Measurements from ENCODE around the gene CLPSL2.
"Not testable (repeated sequence)": the region's sequence is repeated elsewhere in the genome, so short reads cannot be mapped to it uniquely, and the experiment has no call there.

Gene CLPSL2

DNA sequence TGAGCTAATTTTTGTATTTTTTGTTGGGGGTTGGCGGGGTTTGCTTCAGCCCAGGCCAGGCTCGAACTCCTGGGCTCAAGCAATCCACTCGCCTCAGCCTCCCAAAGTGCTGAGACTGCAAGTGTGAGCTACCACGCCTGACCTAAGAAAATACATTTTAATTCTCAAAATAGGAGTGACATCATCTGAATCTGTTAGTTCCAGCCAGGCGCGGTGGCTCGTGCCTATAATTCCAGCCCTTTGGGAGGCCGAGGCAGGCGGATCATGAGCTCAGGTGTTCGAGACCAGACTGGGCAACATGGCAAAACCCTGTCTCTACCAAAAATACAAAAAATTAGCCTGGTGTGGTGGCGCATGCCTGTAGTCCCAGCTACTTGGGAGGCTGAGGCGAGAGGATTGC is 42.1 kb upstream of the CLPSL2 start:
- not testable (repeated sequence) for H3K27ac ChIP-seq (ENCODE audit: low read depth, low read length); H3K9ac ChIP-seq (ENCODE audit: low read length); H3K27me3 ChIP-seq (ENCODE audit: control insufficient read depth in 1 of 2, insufficient read depth in 2 of 2, low read length in 2 of 2); H3K9me3 ChIP-seq (ENCODE audit: low read length); H3K4me3 ChIP-seq (ENCODE audit: low read depth in 1 of 2, low read length in 2 of 2); H3K36me3 ChIP-seq (ENCODE audit: insufficient read depth, low read length)
- peaks cover 48% of the 10 kb centered on the region for H3K4me1 ChIP-seq (ENCODE audit: insufficient read depth, low read length)

- no peaks in the 10 kb centered on the region for H3K9me3 ChIP-seq (ENCODE audit: low read length)
- H3K4me3 ChIP-seq (ENCODE audit: low read depth in 1 of 2, low read length in 2 of 2) = no peak overlapping the region
- H3K27ac ChIP-seq (ENCODE audit: low read depth, low read length) = no peak overlapping the region
- H3K36me3 ChIP-seq (ENCODE audit: insufficient read depth, low read length) = no peaks in the 10 kb centered on the region
- H3K4me1 ChIP-seq (ENCODE audit: insufficient read depth, low read length) = peaks cover 37% of the 10 kb centered on the region
- no peak overlapping the region for H3K9ac ChIP-seq (ENCODE audit: low read length)
- no peaks in the 10 kb centered on the region for H3K27me3 ChIP-seq (ENCODE audit: control insufficient read depth in 1 of 2, insufficient read depth in 2 of 2, low read length in 2 of 2)
These were observed 40.9 kb upstream of the CLPSL2 start for GRCh38 chr6:35735452-35735851.

DNA sequence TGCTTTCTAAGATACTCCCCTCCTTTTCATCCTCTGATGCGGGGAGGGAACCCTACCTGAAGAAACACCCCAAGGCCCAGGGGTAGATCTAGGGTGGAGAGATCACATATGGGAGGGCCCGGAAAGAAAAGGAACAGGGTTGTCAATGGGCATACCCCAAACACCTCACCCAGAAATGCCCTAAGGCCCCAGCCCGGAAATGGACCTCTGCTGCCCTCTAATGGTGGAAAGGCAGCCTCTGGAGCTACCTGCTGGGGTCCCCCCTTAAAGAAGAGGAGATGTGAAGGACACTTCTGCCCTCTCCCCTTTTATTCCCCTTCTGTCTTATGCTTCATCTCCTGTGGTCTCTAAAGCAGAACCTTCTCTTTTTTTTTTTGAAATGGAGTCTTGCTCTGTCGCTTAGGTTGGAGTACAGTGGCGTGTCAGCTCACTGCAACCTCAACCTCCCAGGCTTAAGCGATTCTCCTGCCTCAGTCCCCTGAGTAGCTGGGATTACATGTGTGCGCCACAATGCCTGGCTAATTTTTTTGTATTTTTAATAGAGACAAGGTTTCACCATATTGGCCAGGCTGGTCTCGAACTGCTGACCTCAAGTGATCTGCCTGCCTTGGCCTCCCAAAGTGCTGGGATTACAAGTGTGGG is 40.0 kb upstream of the CLPSL2 start:
- no peaks in the 10 kb centered on the region for H3K36me3 ChIP-seq (ENCODE audit: insufficient read depth, low read length)
- H3K9ac ChIP-seq (ENCODE audit: low read length) = no peak overlapping the region
- no peak overlapping the region for H3K27ac ChIP-seq (ENCODE audit: low read depth, low read length)
- H3K4me1 ChIP-seq (ENCODE audit: insufficient read depth, low read length) = peaks cover 30% of the 10 kb centered on the region
- no peaks in the 10 kb centered on the region for H3K9me3 ChIP-seq (ENCODE audit: low read length)
- H3K27me3 ChIP-seq (ENCODE audit: control insufficient read depth in 1 of 2, insufficient read depth in 2 of 2, low read length in 2 of 2) = no peaks in the 10 kb centered on the region
- H3K4me3 ChIP-seq (ENCODE audit: low read depth in 1 of 2, low read length in 2 of 2) = no peak overlapping the region

DNA sequence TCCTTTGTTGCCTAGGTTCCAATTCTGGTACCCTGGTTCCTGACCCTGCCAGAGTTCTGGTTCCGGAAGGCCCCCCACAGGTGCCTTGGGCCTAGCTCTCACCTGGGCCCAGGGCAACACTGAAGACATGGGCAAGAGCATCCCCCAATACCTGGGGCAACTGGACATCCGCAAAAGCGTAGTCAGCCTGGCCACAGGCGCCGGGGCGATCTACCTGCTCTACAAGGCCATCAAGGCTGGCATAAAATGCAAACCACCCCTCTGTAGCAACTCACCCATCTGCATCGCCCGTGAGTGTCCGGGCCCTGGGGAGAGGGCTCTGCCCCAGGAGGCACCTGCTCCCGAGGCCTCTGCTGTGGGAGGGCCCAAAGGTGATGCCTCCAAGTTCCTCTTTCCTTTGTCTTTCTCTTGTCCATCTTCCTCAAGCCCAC is 39.4 kb upstream of the CLPSL2 start, which contains the start of gene ARMC12:
Gene ARMC12, plus strand, starts transcription at position 51 of the 431 bp plus-strand sequence. Its CDS starts 77 bp downstream, at position 128.
- Histone ChIP-seq H3K4me1 (ENCODE audit: insufficient read depth, low read length) (peaks cover 30% of the 10 kb centered on the region), H3K27ac (ENCODE audit: low read depth, low read length) (no peak within 1 kb of the TSS)

DNA sequence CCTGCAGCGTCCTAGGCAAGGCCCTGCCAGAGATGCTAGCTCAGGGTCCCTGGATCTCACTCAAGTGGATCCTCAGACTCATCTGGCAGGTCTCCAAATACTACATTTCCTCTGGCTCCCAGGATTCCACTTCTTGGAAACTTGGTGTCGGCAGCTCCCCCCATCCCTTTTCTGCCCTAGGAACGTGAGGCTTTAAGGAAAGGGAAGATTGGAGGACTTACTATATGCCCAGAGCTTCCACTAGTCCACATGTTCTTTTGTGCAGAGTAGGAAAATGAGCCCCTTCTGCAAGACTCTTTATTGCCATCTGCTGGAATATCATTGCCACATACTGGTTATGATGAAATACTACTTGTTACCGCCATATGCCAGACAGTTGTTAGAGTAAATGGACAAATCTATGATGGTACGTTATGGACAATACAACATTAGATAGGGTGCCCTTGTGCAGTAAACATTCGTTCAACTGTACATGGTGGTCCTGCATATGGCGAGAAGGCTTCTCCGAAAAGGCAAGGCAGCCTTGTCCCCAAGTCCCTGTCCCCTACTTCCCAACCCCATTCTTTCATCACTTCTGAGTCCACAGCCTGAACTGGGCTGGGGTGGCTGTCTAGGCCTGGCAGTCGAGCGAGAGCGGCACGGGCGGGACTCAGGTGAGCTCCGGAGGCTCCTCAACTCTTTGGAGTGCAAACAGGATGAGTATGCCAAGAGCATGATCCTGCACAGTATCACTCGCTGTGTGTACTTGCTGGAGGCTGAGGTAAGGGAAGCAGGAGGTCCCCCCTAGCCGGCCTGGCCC is 38.8 kb upstream of the CLPSL2 start:
- Histone ChIP-seq H3K4me1 (ENCODE audit: insufficient read depth, low read length) (peaks cover 24% of the 10 kb centered on the region), H3K4me3 (ENCODE audit: low read depth in 1 of 2, low read length in 2 of 2) (no peak overlapping the region), H3K9me3 (ENCODE audit: low read length) (no peaks in the 10 kb centered on the region), H3K27me3 (ENCODE audit: control insufficient read depth in 1 of 2, insufficient read depth in 2 of 2, low read length in 2 of 2) (no peaks in the 10 kb centered on the region), H3K9ac (ENCODE audit: low read length) (no peak overlapping the region), H3K27ac (ENCODE audit: low read depth, low read length) (no peak overlapping the region), H3K36me3 (ENCODE audit: insufficient read depth, low read length) (no peaks in the 10 kb centered on the region)

More for the DNA sequence above, 39.4 kb upstream of the CLPSL2 start, which contains the start of gene ARMC12:
- Histone ChIP-seq H3K9ac (ENCODE audit: low read length) (no peak within 1 kb of the TSS), H3K36me3 (ENCODE audit: insufficient read depth, low read length) (no peaks in the 10 kb centered on the region), H3K9me3 (ENCODE audit: low read length) (no peaks in the 10 kb centered on the region), H3K4me3 (ENCODE audit: low read depth in 1 of 2, low read length in 2 of 2) (no peak within 1 kb of the TSS), H3K27me3 (ENCODE audit: control insufficient read depth in 1 of 2, insufficient read depth in 2 of 2, low read length in 2 of 2) (no peaks in the 10 kb centered on the region)

DNA sequence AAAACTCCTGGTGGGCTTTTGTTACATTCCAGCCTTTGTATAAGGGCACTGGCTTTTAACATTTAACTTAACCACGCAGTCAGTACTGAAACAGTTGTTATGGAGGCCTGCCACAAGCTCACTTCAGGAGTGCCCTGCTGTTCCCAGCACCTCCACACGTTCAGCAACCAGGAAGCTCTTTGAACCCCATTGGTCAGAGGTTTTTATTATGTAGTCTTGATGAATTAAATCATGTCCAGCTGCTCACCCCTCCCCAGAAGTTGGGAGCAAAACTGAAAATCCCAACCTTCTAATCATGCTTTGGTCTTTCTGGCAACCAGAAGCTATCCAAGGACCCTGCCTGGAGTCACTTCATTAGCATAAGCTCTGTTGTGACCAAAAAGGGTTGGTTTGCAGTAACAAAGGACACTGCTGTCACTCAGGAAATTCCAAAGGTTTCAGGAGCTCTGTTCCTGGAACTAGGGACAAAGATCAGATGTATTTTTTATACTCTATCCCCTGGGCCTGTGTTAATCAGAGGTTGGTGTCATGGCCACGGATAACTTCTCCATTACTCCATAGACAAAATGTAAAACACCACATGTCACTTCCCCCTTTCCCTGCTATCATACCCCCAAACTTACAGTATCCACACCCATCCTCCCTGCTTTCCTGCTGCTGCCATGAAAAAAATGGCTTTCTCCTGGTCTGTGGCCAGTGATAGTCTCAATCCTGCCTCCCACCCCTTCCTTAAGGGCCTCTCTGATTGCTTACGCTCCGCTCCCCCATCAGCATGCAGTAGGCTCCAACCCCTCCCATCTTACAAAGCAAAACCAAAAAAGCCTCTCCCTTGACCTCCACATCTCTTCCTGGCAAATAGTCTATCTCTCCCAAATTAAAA is 36.5 kb upstream of the CLPSL2 start:
- H3K27ac ChIP-seq (ENCODE audit: low read depth, low read length) = no peak overlapping the region
- no peaks in the 10 kb centered on the region for H3K9me3 ChIP-seq (ENCODE audit: low read length)
- H3K4me3 ChIP-seq (ENCODE audit: low read depth in 1 of 2, low read length in 2 of 2) = no peak overlapping the region
- H3K4me1 ChIP-seq (ENCODE audit: insufficient read depth, low read length) = peaks cover 17% of the 10 kb centered on the region
- H3K9ac ChIP-seq (ENCODE audit: low read length) = no peak overlapping the region
- H3K36me3 ChIP-seq (ENCODE audit: insufficient read depth, low read length) = no peaks in the 10 kb centered on the region
- no peaks in the 10 kb centered on the region for H3K27me3 ChIP-seq (ENCODE audit: control insufficient read depth in 1 of 2, insufficient read depth in 2 of 2, low read length in 2 of 2)

DNA sequence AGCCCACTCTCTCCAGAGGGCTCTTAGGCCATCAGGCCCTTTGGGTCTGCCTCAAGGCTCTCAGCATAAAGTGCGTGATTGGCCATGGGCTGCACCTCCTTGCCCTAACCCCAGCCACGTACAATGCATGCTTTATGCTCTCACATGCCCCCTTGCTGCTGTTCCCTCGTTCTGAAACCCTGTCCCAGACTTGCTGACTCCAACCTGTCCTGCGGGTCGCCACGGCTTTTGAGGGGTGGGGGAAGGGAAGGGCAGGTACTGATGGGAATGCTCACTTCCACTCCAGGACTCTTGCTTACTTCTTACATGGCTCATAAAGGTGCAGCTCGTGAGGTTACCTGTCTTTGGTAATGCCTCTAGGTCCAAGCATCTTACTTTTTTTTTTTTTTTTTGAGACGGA is 33.6 kb upstream of the CLPSL2 start:
- Histone ChIP-seq H3K4me3 (ENCODE audit: low read depth in 1 of 2, low read length in 2 of 2) (no peak overlapping the region), H3K9ac (ENCODE audit: low read length) (no peak overlapping the region), H3K27me3 (ENCODE audit: control insufficient read depth in 1 of 2, insufficient read depth in 2 of 2, low read length in 2 of 2) (no peaks in the 10 kb centered on the region), H3K36me3 (ENCODE audit: insufficient read depth, low read length) (no peaks in the 10 kb centered on the region), H3K9me3 (ENCODE audit: low read length) (no peaks in the 10 kb centered on the region), H3K27ac (ENCODE audit: low read depth, low read length) (no peak overlapping the region), H3K4me1 (ENCODE audit: insufficient read depth, low read length) (peaks cover under 1% of the 10 kb centered on the region)

DNA sequence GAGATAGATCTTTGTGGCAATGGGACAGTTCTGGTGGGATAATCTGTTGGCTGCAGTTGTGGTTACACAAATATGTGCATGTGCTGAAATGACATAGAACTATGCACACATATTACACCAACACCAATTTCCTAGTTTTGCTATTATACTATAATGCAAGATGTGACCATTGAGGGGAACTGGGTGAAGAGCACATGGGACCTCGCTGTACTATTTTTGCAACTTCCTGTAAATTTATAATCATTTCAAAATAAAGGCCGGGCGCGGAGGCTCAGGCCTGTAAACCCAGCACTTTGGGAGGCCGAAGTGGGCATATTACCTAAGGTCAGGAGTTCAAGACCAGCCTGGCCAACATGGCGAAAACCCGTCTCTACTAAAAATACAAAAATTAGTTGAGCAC is 30.9 kb upstream of the CLPSL2 start:
- Histone ChIP-seq H3K36me3 (ENCODE audit: insufficient read depth, low read length) (no peaks in the 10 kb centered on the region), H3K27ac (ENCODE audit: low read depth, low read length) (no peak overlapping the region), H3K9ac (ENCODE audit: low read length) (no peak overlapping the region), H3K4me1 (ENCODE audit: insufficient read depth, low read length) (no peaks in the 10 kb centered on the region), H3K4me3 (ENCODE audit: low read depth in 1 of 2, low read length in 2 of 2) (no peak overlapping the region), H3K9me3 (ENCODE audit: low read length) (no peaks in the 10 kb centered on the region), H3K27me3 (ENCODE audit: control insufficient read depth in 1 of 2, insufficient read depth in 2 of 2, low read length in 2 of 2) (no peaks in the 10 kb centered on the region)

GRCh38 chr6:35746516-35746915 is 29.9 kb upstream of the CLPSL2 start:
- Histone ChIP-seq H3K27ac (ENCODE audit: low read depth, low read length) (no peak overlapping the region), H3K27me3 (ENCODE audit: control insufficient read depth in 1 of 2, insufficient read depth in 2 of 2, low read length in 2 of 2) (no peaks in the 10 kb centered on the region), H3K4me1 (ENCODE audit: insufficient read depth, low read length) (no peaks in the 10 kb centered on the region), H3K9ac (ENCODE audit: low read length) (no peak overlapping the region), H3K4me3 (ENCODE audit: low read depth in 1 of 2, low read length in 2 of 2) (no peak overlapping the region), H3K9me3 (ENCODE audit: low read length) (no peaks in the 10 kb centered on the region), H3K36me3 (ENCODE audit: insufficient read depth, low read length) (no peaks in the 10 kb centered on the region)

DNA sequence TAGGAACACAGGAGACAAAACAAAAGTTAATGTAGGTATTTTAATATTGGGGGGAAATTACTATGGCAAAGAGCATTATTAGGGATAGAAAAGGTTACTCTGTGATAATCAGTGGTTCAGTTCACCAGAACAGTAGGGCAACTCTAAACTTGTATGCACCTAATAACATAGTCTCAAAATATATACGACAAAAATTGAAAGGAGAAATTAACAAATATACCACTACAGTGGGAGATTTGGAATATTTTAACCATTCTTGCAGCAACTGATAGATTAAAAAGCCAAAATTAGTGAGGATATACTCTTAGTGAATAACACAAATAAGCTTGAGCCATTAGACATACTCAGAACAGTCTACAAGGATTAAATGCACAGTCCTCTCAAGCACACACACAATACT is 28.5 kb upstream of the CLPSL2 start:
- H3K36me3 ChIP-seq (ENCODE audit: insufficient read depth, low read length) = no peaks in the 10 kb centered on the region
- H3K27ac ChIP-seq (ENCODE audit: low read depth, low read length) = no peak overlapping the region
- no peak overlapping the region for H3K4me3 ChIP-seq (ENCODE audit: low read depth in 1 of 2, low read length in 2 of 2)
- H3K27me3 ChIP-seq (ENCODE audit: control insufficient read depth in 1 of 2, insufficient read depth in 2 of 2, low read length in 2 of 2) = no peaks in the 10 kb centered on the region
- no peaks in the 10 kb centered on the region for H3K9me3 ChIP-seq (ENCODE audit: low read length)
- no peak overlapping the region for H3K9ac ChIP-seq (ENCODE audit: low read length)
- no peaks in the 10 kb centered on the region for H3K4me1 ChIP-seq (ENCODE audit: insufficient read depth, low read length)

- H3K27me3 ChIP-seq (ENCODE audit: control insufficient read depth in 1 of 2, insufficient read depth in 2 of 2, low read length in 2 of 2) = no peaks in the 10 kb centered on the region
- no peak overlapping the region for H3K9ac ChIP-seq (ENCODE audit: low read length)
- no peak overlapping the region for H3K27ac ChIP-seq (ENCODE audit: low read depth, low read length)
- no peaks in the 10 kb centered on the region for H3K36me3 ChIP-seq (ENCODE audit: insufficient read depth, low read length)
- H3K9me3 ChIP-seq (ENCODE audit: low read length) = no peaks in the 10 kb centered on the region
- no peaks in the 10 kb centered on the region for H3K4me1 ChIP-seq (ENCODE audit: insufficient read depth, low read length)
- H3K4me3 ChIP-seq (ENCODE audit: low read depth in 1 of 2, low read length in 2 of 2) = no peak overlapping the region
These were observed 25.8 kb upstream of the CLPSL2 start for GRCh38 chr6:35750557-35750956.
